Activated T-cell treated with anti-CD3 and anti-CD28 coated beads for 1 hour (primary cell): ENCODE results near the gene TIMM50.
A peak's percentile ranks its signal among the peaks of the same experiment; 100 is the strongest.
"Not testable (repeated sequence)": the region's sequence is repeated elsewhere in the genome, so short reads cannot be mapped to it uniquely, and the experiment has no call there.

Experiments used
- DNase-seq: peaks from one replicate; pipeline ENCODE4 v3.0.0-alpha.2; 2020; ENCODE audit warnings: low read depth

Gene TIMM50

GRCh38 chr19:39469567-39469966 is 11.1 kb upstream of the TIMM50 start:
- no peak for DNase-seq

- no peak for DNase-seq
Observed at GRCh38 chr19:39470724-39471339, 9.8 kb upstream of the TIMM50 start.

GRCh38 chr19:39471756-39472536 is 8.7 kb upstream of the TIMM50 start:
- no peak for DNase-seq

DNA sequence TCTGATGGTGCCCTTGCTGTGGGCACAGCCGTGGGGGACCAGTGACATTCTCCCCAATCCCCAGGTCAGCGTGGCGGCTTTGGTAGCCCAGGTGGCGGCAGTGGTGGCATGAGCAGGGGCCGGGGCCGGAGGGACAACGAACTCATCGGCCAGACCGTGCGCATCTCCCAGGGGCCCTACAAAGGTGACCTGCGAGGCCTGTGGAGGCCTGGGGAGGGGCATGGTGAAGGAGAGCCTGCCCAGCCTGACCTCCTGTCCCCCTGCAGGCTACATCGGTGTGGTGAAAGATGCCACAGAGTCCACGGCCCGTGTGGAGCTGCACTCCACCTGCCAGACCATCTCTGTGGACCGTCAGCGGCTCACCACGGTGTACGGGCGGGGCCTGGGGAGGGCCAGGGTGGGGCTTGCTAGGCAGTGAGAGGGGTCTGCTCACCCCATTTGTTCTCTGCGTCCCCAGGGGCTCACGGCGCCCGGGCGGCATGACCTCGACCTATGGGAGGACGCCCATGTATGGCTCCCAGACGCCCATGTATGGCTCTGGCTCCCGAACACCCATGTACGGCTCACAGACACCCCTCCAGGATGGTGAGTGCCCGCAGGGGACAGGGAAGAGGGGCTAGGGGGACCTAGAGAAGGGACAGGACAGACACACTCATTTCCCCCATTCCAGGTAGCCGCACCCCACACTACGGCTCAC is 7.7 kb upstream of the TIMM50 start:
- DNase-seq: no peak

GRCh38 chr19:39473443-39473960 is 7.1 kb upstream of the TIMM50 start:
- DNase-seq: no peak

DNA sequence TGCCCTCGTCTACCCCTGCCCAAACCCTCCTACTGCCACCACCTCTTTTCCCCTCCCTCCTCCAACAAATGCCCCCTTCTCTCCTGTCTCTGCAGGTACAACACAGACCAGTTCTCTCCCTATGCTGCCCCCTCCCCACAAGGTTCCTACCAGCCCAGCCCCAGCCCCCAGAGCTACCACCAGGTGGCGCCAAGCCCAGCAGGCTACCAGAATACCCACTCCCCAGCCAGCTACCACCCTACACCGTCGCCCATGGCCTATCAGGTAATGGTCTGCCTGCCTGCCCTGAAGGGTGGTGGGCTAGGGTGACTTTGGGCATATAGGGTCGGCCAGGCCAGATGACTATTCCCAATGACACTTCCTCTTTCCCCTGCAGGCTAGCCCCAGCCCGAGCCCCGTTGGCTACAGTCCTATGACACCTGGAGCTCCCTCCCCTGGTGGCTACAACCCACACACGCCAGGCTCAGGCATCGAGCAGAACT is 6.5 kb upstream of the TIMM50 start:
- DNase-seq: peak; percentile 71

- DNase-seq: no peak
Observed at GRCh38 chr19:39475748-39476147, 4.9 kb upstream of the TIMM50 start.

DNA sequence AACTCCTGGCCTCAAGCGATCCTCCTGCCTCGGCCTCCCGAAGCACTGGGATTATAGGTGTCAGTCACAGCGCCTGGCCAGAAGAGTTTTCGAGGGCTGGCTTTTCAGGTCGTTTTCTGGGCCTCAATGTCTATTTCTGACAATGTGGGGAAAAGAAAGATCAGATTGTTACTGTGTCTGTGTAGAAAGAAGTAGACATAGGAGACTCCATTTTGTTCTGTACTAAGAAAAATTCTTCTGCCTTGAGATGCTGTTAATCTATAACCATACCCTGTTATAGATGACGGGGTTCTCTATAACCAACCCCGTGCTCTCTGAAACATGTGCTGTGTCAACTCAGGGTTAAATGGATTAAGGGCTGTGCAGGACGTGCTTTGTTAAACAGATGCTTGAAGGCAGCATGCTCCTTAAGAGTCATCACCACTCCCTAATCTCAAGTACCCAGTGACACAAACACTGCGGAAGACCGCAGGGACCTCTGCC is 1.3 kb upstream of the TIMM50 start:
- not testable (repeated sequence) for DNase-seq

GRCh38 chr19:39479916-39480315 is 722 bp upstream of the TIMM50 start:
- no peak for DNase-seq

DNA sequence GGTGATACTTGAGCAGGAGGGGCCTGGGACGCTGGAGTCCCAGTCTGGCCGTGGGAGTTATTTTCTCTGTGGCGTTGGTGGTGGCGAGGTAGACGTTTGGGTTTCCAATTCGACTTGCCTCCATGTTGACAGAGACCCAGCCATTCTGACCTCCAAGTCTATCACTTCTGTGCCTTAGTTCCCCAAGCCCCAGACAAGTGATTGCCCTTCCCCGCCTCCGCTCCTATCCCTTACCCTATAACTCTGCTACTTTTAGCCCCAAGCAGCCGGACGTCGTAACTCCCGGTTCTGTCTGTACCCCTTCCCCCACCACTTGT is 549 bp downstream of the TIMM50 start:
- no peak for DNase-seq

DNA sequence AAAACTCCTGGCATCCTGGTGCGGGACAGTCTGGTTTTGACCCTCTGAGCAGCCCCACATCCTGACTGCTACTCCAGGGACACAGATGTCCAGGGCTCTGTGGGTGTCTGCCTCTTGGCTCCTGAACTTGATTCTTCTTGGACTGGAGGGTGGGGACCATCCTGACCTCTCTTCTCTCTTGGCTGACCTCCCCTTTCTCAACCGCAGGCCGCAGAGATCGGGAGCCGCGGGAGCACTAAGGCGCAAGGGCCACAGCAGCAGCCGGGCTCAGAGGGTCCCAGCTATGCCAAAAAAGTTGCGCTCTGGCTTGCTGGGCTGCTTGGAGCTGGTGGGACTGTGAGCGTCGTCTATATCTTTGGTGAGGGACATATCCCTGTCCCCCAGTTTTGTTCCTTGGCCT is 1.0 kb downstream of the TIMM50 start:
- DNase-seq: no peak

DNA sequence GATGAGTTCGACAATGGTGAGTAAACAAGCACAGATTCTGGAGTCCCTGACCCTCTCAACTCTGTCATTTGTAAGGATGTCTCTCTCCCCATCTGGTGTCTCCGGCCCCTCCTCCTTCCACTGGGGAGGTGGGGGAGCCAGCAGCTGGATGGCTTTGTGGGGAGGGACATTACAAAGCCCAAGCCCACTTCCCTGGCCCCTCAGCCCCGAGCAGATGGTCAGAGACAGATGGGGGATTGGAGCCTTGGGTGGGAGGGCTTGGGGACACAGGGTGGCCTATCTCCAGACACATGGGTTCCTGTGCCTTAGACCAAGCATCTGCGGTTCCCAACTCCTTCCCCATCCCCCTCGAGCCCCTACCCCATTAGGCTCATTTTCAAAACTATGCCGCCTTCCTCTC is 2.5 kb downstream of the TIMM50 start:
- no peak for DNase-seq

DNA sequence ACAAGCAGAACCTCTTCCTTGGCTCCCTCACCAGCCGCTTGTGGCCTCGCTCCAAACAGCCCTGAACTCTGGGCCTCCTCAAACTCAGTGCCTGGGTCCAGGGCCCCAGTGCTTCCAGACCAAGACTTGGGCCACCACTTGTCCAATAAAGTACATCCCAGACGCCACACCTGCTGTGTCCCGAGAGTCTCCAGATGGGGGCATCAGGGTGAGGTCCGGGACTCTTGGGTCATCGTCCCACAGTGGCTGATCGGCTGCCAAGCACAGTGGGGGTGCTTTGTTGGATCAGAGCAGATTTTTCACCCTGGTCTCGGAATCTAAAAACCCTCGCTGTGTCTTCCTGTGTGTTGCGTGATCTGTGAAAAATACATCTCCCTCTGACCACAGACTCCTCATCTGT is 9.1 kb downstream of the TIMM50 start:
- DNase-seq: no peak

GRCh38 chr19:39492225-39492624 is 11.6 kb downstream of the TIMM50 start:
- no peak for DNase-seq

DNA sequence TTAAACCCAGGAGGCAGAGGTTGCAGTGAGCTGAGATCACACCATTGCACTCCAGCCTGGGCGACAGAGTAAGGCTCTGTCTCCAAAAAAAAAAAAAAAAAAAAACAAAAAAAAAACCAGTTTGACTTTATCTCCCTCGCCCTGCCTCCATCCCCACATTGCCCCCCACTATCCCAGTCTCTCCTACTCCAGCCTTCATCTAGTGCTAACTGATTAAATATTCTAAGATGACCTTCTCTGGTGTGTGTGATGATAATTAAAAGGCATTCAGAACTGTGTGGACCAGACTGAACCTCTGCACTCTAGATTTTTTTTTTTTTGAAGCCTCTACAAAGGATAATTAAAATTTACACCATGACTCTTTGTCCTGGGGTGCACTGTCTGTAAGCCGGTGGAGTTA is 12.2 kb downstream of the TIMM50 start:
- no peak for DNase-seq

DNA sequence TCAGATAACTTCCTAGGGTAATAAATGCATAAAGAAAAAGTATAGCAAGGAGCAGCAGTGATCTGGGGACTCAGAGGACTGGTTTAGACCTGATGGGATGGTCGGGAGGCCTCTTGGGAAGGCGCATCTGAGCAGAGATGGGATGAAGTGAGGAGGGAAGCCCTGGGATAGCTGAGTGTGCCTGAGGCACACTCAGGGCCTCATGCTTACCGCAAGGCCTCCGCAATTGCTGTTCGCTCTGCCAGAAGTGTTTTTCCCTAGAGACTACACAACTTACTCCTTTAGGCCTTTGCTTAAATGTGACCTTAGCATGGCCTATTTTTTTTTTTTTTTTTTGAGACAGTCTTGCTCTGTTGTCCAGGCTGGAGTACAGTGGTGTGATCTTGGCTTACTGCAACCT is 14.0 kb downstream of the TIMM50 start:
- DNase-seq: no peak

- DNase-seq: no peak
Observed at GRCh38 chr19:39496063-39496462, 15.4 kb downstream of the TIMM50 start.

DNA sequence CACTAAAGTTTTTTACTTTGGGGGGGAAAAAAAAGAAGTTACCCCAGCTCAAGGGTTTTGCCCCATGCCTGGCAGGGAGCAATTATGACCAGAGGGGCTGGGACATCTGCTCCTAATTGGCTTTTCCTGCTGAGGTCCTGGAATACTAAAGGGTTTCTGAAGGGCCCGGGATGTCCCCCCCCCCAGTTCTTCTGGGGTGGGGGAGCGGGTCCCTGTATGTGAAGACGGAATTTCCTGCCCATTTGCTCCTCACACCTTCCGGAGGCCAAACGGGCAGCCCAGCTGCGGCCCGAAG is 17.0 kb downstream of the TIMM50 start:
- DNase-seq: no peak

DNA sequence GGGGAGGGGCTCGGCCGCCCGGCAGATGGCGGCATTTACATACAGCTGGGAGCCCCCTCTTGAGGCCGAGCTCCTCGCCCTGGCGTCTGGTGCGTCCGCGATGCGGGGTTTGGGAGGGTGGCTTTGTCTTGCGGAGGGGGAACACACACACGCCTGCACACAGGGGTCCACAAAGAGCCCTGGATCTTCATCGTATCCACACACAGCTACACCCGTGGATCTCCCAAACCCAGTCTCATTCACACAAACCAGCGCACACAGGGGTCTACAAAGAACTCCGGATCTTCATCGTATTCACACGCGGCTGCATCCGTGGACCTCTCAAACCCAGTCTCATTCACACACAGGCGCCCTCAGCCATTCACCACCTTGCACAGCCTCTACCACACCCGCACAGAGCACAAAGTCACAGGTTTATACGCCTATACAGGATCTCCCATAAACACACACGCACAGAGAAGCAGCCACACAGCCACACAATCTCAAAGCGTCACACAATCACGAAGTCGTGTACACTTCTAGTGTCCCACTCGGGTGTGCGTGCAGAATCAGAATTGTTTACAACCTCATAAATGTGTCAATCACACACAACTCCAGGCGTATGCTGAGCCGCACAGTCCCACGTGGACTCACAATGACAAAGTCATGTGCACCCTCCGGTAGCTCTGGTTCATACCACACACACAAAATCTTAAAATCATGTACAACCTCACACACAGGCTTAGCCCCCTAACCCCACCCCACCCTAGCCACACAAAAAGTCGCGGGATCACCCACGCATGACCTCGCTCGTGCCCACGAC is 17.6 kb downstream of the TIMM50 start:
- no peak for DNase-seq

GRCh38 chr19:39498798-39499642 is 18.4 kb downstream of the TIMM50 start, which contains the start of gene DLL3:
Gene DLL3 (plus strand): TSS chr19:39498947. CDS start chr19:39498975, 28 bp downstream.
- DNase-seq: no peak

- no peak for DNase-seq
Observed at GRCh38 chr19:39499932-39500331, 19.3 kb downstream of the TIMM50 start.
